Left forelimb (tissue), 1 donor: ENCODE measurements around the gene DSCAM.

Source experiments
- DNase-seq: peaks from one replicate; pipeline ENCODE4 v3.0.0-alpha.2; 2018; ENCODE audit warnings: low spot score

DSCAM gene

GRCh38 chr21:40120940-40121575, 725.9 kb downstream of the DSCAM start:
- no peak for DNase-seq

- DNase-seq, result no peak
Measured at GRCh38 chr21:40118527-40118926, 728.4 kb downstream of the DSCAM start.

GRCh38 chr21:40117236-40117635, 729.7 kb downstream of the DSCAM start:
- DNase-seq, result no peak

- no peak for DNase-seq
Measured at GRCh38 chr21:40115775-40116174, 731.2 kb downstream of the DSCAM start.

DNA sequence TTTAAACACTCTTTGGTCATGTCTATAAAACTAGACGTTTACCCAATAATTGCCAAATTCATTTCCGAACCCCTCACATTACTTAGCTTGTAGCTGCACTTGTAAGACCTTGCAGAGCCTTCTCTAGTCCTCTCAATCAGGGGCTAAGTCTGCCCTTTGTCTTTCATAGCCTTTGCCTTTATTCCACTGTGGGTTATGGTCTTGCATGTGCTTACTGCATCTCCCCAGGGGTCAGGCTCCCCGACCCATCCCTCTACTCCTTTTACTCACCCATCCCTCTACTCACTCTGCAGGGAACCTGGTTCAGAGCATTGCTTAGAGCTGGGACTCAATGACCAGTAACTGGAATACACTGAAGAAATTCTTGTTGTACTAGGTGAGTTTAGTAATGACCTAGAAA, 744.3 kb downstream of the DSCAM start:
- no peak for DNase-seq

GRCh38 chr21:40099809-40100208, 747.1 kb downstream of the DSCAM start:
- no peak for DNase-seq

DNA sequence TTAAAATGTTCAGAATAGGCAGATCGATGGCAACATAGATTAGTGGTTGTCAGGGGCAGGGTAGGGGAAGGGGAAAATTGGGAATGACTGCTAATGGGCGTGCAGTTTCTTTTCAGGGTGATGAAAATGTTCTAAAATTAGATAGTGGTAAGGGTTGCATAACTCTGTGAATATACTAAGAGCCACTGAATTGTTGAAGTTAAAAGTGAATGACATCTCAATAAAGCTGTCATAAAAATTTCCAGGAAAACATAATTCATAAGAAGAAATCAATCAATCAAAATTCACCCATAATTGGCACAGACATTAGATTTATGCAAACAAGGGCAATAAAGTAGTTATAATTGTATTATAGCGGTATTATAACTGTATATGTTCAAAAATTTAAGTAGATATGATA, 751.5 kb downstream of the DSCAM start:
- no peak for DNase-seq

GRCh38 chr21:40080385-40080784, 766.6 kb downstream of the DSCAM start:
- no peak for DNase-seq

DNA sequence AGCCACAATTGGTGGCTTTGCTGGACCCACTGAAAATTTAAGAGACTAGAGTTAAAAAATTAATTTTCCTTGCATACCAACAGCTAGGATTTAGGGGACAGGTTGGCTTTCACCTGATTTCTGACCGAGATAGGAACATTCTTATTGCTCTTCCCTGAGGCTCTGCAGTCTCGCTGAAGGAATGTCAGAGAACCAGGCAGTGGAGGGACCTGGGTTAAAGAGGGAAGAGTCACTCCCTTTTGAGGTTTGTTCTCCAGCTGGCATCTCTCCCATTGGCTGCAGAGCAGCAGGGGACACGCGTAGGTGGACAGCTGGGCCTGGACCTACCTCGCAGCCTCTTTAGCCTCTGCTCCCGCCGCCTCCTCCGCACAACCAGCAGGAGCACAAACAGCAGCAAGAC, 772.2 kb downstream of the DSCAM start:
- no peak for DNase-seq

- DNase-seq, result no peak
Measured at GRCh38 chr21:40074198-40074597, 772.8 kb downstream of the DSCAM start.

DNA sequence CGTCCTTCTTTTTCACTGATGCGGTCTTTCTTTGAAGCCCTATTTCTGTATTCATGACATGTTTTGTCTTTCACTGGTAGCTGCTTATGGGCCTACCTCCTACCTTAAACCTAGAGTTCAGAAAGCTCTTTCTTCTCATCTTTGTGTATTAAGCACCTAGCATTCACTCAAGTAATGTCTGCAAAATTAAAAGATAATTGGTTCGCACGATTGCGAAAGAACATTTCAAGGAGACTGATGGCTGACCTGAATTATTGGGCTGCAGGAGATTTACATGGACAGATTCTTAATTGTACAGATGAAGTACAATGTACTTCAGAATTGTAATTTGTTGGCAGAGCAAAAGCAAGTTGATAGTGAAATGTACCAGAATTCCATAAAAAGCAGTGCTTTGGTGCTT, 773.3 kb downstream of the DSCAM start:
- no peak for DNase-seq

DNA sequence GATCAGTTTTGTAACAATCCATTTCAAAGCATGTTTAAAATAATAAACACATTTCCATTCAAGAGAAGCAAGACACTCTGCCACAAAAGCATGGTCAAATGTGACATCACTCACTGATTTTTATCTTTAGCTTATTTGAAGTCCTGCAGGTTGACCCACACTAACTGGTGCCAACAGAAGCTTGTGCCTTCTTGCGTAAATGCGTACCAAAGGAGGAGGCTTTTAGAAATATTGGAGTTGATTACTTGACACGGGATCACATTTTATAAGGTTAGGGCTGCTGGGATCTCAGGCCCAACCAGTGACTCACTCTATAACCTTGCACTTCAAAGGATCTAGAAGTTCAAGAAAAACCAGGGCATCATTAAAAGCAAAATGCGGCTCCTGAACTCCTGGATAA, 776.1 kb downstream of the DSCAM start:
- DNase-seq, result no peak

- DNase-seq, result no peak
Measured at GRCh38 chr21:40067751-40068150, 779.2 kb downstream of the DSCAM start.

- DNase-seq, result no peak
Measured at GRCh38 chr21:40066221-40066620, 780.7 kb downstream of the DSCAM start.

- no peak for DNase-seq
Measured at GRCh38 chr21:40060083-40060677, 786.8 kb downstream of the DSCAM start.

DNA sequence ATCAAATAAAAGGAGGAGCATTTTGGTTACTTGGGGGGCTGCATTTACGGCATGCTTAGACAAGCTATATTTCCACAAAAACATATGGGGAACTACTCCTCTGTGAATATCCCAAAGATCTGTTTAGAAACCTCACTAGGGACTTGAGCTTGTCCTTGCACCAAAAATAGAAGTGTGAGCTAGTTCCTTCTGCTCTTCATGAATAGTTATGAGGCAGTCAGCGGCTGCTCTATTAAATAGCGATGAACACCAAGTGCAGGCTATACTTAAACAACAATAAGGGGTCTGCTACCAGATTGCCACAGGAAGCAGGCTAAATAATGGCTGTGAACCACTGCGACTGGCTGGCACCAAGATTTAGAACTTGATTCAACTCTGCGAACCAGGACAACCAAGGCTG, 789.6 kb downstream of the DSCAM start:
- DNase-seq, result no peak

DNA sequence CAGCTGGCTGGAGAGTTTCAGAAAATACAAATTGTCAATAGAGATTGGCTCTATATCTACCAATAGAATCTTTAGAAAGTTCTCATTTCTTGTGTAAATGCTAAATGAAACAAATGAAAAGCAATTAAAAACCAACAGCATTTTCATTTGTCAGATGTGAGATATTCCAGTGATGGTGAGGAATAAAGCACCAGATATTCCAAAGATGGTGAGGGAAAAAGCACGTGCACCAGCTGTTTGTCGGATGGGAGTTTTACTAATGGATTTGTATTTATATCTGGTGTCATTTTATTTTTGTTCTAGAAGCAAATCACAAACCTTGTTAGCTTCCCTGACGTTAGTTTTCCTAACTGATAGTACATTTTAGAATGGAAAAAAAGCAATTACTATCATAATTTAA, 790.9 kb downstream of the DSCAM start:
- DNase-seq, result no peak

DNA sequence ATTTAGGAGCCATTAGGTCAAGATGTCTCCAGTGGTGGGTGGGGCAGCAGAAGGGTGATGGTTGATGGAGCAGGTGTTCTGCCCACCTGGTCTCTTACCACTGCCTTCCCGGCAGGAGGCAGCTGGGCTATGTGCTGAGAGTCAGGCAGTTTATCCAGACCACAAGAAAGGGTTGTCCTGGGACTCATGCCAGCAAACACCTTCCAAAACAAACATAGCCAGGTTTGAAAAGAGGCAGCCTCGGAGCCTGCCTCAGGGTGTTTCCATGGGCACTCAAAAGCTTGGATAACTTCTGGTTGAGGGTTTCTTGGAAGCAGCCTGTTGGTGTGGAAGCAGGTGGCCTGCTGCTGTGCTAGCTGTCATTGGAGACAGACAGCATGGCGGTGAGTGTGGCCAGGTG, 792.6 kb downstream of the DSCAM start:
- no peak for DNase-seq

DNA sequence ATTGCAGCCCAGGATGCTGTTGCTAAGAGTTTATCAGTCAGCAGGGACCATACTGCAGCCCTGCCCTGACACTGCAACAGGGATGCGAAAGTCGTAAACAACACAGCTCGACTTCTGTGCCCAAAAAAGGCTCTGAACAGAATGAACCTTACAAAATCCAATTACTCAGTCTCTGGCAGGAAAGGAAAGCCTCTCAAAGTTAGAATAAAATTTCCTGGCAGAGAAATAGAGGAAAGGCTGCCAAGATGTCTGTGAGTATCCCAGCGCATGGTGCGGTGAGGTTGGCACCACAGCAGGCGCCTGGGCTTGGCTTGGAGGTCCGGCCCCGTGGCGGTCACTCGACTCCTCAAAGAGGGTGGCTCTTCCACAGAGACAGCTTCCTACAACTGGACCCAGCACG, 794.0 kb downstream of the DSCAM start:
- DNase-seq, result no peak

DNA sequence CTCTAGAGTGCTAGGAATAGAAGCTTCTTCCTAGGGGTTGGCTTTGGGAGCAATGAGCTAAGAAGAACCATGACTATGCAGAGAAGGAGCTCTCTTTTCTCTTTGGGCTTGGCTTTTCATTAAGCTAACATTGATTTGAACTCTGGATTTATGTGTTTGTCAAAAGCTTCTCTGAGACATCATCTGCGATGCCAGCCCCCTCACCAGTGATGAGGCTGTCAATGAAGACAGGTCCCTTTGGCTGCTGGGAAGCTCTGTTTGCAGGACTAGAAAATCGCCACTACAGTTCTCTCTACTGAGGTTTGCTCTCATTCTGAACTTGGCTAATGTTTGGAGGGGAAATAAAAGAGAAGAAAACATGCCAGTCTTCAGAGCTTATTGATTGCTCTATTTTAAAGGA, 794.7 kb downstream of the DSCAM start:
- DNase-seq, result no peak

DNA sequence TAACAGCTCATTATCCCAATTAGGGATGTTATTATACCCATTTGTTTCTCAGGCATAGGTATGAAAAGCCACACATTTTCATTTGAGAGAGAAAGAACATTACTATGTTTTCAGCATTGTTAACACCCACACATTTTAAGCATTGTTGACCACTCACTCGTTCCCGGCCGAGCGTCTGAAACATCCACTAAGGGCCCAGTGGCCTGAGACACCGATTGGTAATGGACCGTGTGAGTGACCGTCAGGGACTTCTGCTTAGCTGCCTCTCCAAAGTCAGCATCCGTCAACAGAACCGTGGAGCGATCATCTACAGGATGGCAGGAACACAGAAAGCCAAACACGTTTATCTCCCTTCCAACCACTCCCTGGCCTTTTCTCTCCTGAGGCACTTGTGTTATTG, 795.2 kb downstream of the DSCAM start:
- DNase-seq, result no peak

DNA sequence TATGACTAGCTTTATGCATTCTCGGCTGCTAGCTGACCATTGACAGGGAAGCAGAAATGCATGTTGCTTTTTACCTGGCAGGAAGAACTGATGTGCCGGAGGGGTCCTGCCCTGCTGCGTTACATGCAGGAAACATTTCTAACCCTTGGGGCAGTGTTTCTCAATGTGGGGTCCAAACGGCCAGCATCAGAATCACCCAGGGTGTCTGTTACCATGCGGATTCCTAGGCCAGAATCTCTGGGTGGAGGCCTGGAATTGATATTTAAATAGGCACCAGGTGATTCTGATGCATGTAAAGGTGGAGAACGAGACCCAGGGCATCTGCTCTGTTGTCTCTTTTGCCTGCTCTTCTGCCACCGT, 797.0 kb downstream of the DSCAM start:
- no peak for DNase-seq

DNA sequence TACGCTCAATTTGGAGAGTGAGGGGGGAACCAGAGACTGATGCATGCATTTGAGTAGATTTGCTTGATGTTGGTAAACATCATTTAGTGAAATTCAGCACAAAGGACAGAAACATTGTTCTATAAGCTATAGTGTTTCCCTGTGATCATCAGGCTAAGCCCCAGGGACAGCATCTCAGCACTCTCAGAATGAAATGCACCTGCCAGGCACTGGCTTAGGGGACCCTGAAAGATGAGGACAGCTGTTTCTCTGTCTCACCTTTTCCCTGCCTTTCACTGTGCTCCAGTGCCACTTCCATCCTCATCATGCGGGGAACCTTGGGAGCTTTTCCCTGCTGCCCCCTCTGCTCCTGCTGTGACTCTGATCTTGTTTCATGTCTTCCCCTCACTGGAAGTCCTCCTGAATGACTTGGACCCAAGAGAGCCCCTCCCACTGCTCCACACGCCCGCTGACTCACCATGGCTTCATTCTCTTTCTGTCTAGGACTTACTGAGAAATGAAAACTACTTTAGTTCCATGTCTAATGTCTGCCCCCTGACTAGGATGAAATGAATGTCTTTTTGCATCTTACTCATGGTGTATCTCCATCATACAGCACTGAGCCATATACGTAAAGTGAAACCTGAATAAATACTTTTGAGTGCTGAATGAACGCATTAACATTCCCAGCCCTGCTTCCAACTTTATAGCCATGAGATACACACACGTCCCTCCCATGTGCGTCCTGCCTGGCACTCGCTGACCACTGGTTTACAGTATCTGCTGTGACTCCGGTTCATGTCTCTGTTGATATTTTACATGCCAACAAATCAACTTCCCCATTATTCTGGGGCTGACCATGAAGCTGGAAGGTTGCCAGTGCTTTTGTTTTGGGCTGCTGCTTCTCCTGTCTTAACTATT, 797.7 kb downstream of the DSCAM start:
- no peak for DNase-seq
